ENCODE measurements around the gene TMEM164.

TMEM164 gene

GRCh38 chrX:110142096-110142495, 139.2 kb downstream of the TMEM164 start:
- H3K27ac ChIP-seq (ENCODE audit: low read length), result no peak overlapping the region
- H3K79me2 ChIP-seq (ENCODE audit: low read length), result no peaks in the 10 kb centered on the region
- H3K9me2 ChIP-seq (replicated peaks; ENCODE audit: insufficient read depth, low read length), result no peaks in the 10 kb centered on the region
- H3K27me3 ChIP-seq (replicated peaks; ENCODE audit: insufficient read depth, low read length), result no peaks in the 10 kb centered on the region
- no peak for TF ChIP-seq EZH2phosphoT487 (IDR thresholded peaks at IDR 0.05; ENCODE audit: low read length)
- no peak for TF ChIP-seq EZH2 (optimal IDR thresholded peaks at IDR 0.05; ENCODE audit: low read depth, low read length)
- TF ChIP-seq CTCF (IDR thresholded peaks at IDR 0.05; ENCODE audit: low read length), result no peak
- no peaks in the 10 kb centered on the region for H3K9me3 ChIP-seq (replicated peaks; ENCODE audit: insufficient read depth, low read length)
- H3F3A ChIP-seq (ENCODE audit: insufficient read depth, low read length), result peaks cover 9% of the 10 kb centered on the region; the same call in 1 of the 2 replicates
- H3K4me1 ChIP-seq (ENCODE audit: low read length), result peaks cover 25% of the 10 kb centered on the region
- no peak overlapping the region for H3K4me3 ChIP-seq (ENCODE audit: low read length)
- no peaks in the 10 kb centered on the region for H4K20me1 ChIP-seq (ENCODE audit: insufficient read depth, low read length)
- H3K4me2 ChIP-seq (ENCODE audit: low read depth, low read length), result no peak overlapping the region
- DNase-seq, result no peak
- no peaks in the 10 kb centered on the region for H3K36me3 ChIP-seq (replicated peaks; ENCODE audit: insufficient read depth, low read length)
- H3K9ac ChIP-seq (ENCODE audit: low read length), result no peak overlapping the region
- no peak overlapping the region for H2AFZ ChIP-seq (ENCODE audit: low read length)

GRCh38 chrX:110143454-110144210, 140.7 kb downstream of the TMEM164 start:
- H3K4me1 ChIP-seq (ENCODE audit: low read length), result peaks cover 25% of the 10 kb centered on the region

GRCh38 chrX:110145311-110145710, 142.4 kb downstream of the TMEM164 start:
- no peak for TF ChIP-seq EZH2phosphoT487 (IDR thresholded peaks at IDR 0.05; ENCODE audit: low read length)
- no peak for TF ChIP-seq EZH2 (optimal IDR thresholded peaks at IDR 0.05; ENCODE audit: low read depth, low read length)
- no peak for TF ChIP-seq CTCF (IDR thresholded peaks at IDR 0.05; ENCODE audit: low read length)
- Histone ChIP-seq H3F3A (ENCODE audit: insufficient read depth, low read length) (peaks cover 9% of the 10 kb centered on the region; the same call in 1 of the 2 replicates), H2AFZ (ENCODE audit: low read length) (no peak overlapping the region), H3K27me3 (replicated peaks; ENCODE audit: insufficient read depth, low read length) (no peaks in the 10 kb centered on the region), H3K27ac (ENCODE audit: low read length) (peak overlapping the region; percentile 51; the same call in 1 of the 2 replicates), H3K9me3 (replicated peaks; ENCODE audit: insufficient read depth, low read length) (no peaks in the 10 kb centered on the region), H3K4me2 (ENCODE audit: low read depth, low read length) (peak overlapping the region; percentile 22; the same call in 1 of the 2 replicates), H3K4me1 (ENCODE audit: low read length) (peaks cover 25% of the 10 kb centered on the region), H3K9me2 (replicated peaks; ENCODE audit: insufficient read depth, low read length) (no peaks in the 10 kb centered on the region), H3K4me3 (ENCODE audit: low read length) (no peak overlapping the region), H3K79me2 (ENCODE audit: low read length) (no peaks in the 10 kb centered on the region), H3K36me3 (replicated peaks; ENCODE audit: insufficient read depth, low read length) (no peaks in the 10 kb centered on the region), H4K20me1 (ENCODE audit: insufficient read depth, low read length) (no peaks in the 10 kb centered on the region), H3K9ac (ENCODE audit: low read length) (no peak overlapping the region)
- DNase-seq, result peak; percentile 38

More at GRCh38 chrX:110143454-110144210, 140.7 kb downstream of the TMEM164 start:
- no peak overlapping the region for H3K27ac ChIP-seq (ENCODE audit: low read length)
- peaks cover 9% of the 10 kb centered on the region; the same call in 1 of the 2 replicates for H3F3A ChIP-seq (ENCODE audit: insufficient read depth, low read length)
- H3K9ac ChIP-seq (ENCODE audit: low read length), result no peak overlapping the region
- no peak overlapping the region for H3K4me3 ChIP-seq (ENCODE audit: low read length)
- H3K27me3 ChIP-seq (replicated peaks; ENCODE audit: insufficient read depth, low read length), result no peaks in the 10 kb centered on the region
- H2AFZ ChIP-seq (ENCODE audit: low read length), result no peak overlapping the region
- H3K9me2 ChIP-seq (replicated peaks; ENCODE audit: insufficient read depth, low read length), result no peaks in the 10 kb centered on the region
- no peak for TF ChIP-seq CTCF (IDR thresholded peaks at IDR 0.05; ENCODE audit: low read length)
- TF ChIP-seq EZH2 (optimal IDR thresholded peaks at IDR 0.05; ENCODE audit: low read depth, low read length), result no peak
- no peak for TF ChIP-seq EZH2phosphoT487 (IDR thresholded peaks at IDR 0.05; ENCODE audit: low read length)
- H3K36me3 ChIP-seq (replicated peaks; ENCODE audit: insufficient read depth, low read length), result no peaks in the 10 kb centered on the region
- H3K79me2 ChIP-seq (ENCODE audit: low read length), result no peaks in the 10 kb centered on the region
- no peak for DNase-seq
- H4K20me1 ChIP-seq (ENCODE audit: insufficient read depth, low read length), result no peaks in the 10 kb centered on the region
- no peaks in the 10 kb centered on the region for H3K9me3 ChIP-seq (replicated peaks; ENCODE audit: insufficient read depth, low read length)
- no peak overlapping the region for H3K4me2 ChIP-seq (ENCODE audit: low read depth, low read length)

Data from MM.1S (cell line).